ENCODE results near the gene ADAM10.

DNA sequence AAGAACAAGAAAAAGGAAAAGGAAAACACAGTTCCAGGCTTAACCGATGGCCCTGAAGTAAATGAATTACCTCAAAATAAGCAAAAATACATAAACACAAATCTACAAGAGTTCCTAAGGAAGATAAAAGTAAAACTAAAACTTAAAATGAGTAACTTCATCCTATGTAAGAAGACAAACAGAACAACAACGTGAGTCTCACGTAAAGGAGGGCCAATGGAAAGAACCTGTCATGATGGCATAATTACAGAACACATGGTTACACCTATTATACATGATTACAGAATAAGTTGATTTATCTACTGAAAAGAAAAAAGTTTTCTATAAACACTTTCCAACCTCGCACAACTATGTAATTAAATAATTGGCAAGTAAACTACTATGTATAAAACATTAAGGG, 42.1 kb downstream of the ADAM10 start:
- TF ChIP-seq CHD2 (IDR thresholded peaks at IDR 0.05; ENCODE audit: low read length) (no peak), TBP (IDR thresholded peaks at IDR 0.05; ENCODE audit: low read depth, low read length) (no peak), POLR2A (IDR thresholded peaks at IDR 0.05; ENCODE audit: control extremely low read depth in 1 of 2, low read depth in 2 of 2, low read length in 2 of 2) (no peak), TAF7 (optimal IDR thresholded peaks at IDR 0.05; ENCODE audit: borderline replicate concordance, low read depth, low read length) (no peak), EP300 (IDR thresholded peaks at IDR 0.05; ENCODE audit: borderline replicate concordance in 1 of 2, low read depth in 2 of 2, low read length in 2 of 2) (no peak), JUND (IDR thresholded peaks at IDR 0.05; ENCODE audit: low read length) (no peak), CEBPB (IDR thresholded peaks at IDR 0.05; ENCODE audit: low read depth, low read length) (no peak), KDM5A (IDR thresholded peaks at IDR 0.05; ENCODE audit: low read length) (no peak)
- TF ChIP-seq, protein P1, sequence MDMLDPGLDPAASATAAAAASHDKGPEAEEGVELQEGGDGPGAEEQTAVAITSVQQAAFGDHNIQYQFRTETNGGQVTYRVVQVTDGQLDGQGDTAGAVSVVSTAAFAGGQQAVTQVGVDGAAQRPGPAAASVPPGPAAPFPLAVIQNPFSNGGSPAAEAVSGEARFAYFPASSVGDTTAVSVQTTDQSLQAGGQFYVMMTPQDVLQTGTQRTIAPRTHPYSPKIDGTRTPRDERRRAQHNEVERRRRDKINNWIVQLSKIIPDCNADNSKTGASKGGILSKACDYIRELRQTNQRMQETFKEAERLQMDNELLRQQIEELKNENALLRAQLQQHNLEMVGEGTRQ (IDR thresholded peaks at IDR 0.05; ENCODE audit: low read length), result no peak

All from H1 (cell line).